Measurements from ENCODE around the gene KRTAP21-1.

DNA sequence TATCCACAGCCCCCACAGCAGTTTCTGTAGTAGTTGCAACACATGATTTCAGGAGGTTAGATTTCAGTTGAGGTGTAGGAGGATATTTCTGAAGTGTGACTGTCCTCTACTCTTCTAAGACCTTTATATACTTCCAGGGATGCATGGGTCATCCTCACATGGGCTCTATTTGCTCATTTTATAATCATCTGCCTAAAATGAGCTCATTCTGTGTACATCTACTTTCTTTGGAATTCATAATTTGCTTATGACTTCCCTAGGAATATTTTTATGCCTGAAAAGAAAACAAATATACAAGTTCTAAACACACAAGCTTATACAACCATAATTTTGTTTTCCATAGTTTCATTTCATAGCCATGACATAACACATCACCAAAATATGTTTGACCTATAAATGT lies 8.1 kb downstream of the KRTAP21-1 start, which contains the start of gene KRTAP21-2:
- TF ChIP-seq CTCF (IDR thresholded peaks at IDR 0.05; ENCODE audit: insufficient read depth, low read length, poor library complexity, severe bottlenecking) = no peak
- TF ChIP-seq EZH2phosphoT487 (conservative IDR thresholded peaks at IDR 0.05; ENCODE audit: low read length) = no peak

All from SU-DHL-6 (cell line).